Karpas-422 (cell line): ENCODE results near the gene LZTS3. TPM values are rescaled to one million over a fixed set of nuclear protein-coding genes. Genes with fewer than 3 reads are reported as not detected.
"Not testable (repeated sequence)": the region's sequence is repeated elsewhere in the genome, so short reads cannot be mapped to it uniquely, and the experiment has no call there.

Experiments used
- DNase-seq: peaks from one replicate; pipeline ENCODE4 v3.0.0-alpha.2; 2015
- H2AFZ ChIP-seq: fragments of 200-600 bp; sonication (generic); 2 replicates; pipeline ENCODE4 v1.6.1; 2014; ENCODE audit warnings: antibody characterized with exemption, low read length, mixed read lengths
- H3K27ac ChIP-seq: fragments of 200-600 bp; sonication (generic); 2 replicates; pipeline ENCODE4 v1.5.1; 2014; ENCODE audit warnings: mild to moderate bottlenecking, low read length, moderate library complexity
- H3K27me3 ChIP-seq: fragments of 200-600 bp; sonication (generic); 2 replicates; pipeline ENCODE4 v1.6.1; 2014; ENCODE audit warnings: low read length, mixed read lengths
- H3K36me3 ChIP-seq: fragments of 200-600 bp; sonication (generic); 2 replicates; pipeline ENCODE4 v1.6.1; 2014; ENCODE audit warnings: low read length, mixed read lengths; ENCODE audit not compliant: insufficient read depth
- H3K4me1 ChIP-seq: fragments of 200-600 bp; sonication (generic); 2 replicates; pipeline ENCODE4 v1.6.1; 2014; ENCODE audit warnings: mild to moderate bottlenecking, low read length, mixed read lengths
- H3K4me2 ChIP-seq: fragments of 200-600 bp; sonication (generic); 2 replicates; pipeline ENCODE4 v1.6.1; 2014; ENCODE audit warnings: low read length, low read depth, mild to moderate bottlenecking; ENCODE audit not compliant: poor library complexity, severe bottlenecking
- H3K4me3 ChIP-seq: fragments of 200-600 bp; sonication (generic); 2 replicates; pipeline ENCODE4 v1.5.1; 2014; ENCODE audit warnings: mild to moderate bottlenecking, antibody characterized with exemption, low read length, mixed read lengths
- H3K79me2 ChIP-seq: fragments of 200-600 bp; sonication (generic); 2 replicates; pipeline ENCODE4 v1.6.1; 2014; ENCODE audit warnings: mild to moderate bottlenecking, low read length, mixed read lengths
- H3K9ac ChIP-seq: fragments of 200-600 bp; sonication (generic); 2 replicates; pipeline ENCODE4 v1.6.0; 2014; ENCODE audit warnings: low read length
- H3K9me2 ChIP-seq: fragments of 200-600 bp; sonication (generic), shearing (Covaris generic); replicated peaks from 2 replicates; pipeline ENCODE4 v1.6.0; 2014; ENCODE audit warnings: mild to moderate bottlenecking, low read length, moderate library complexity; ENCODE audit not compliant: insufficient read depth
- H3K9me3 ChIP-seq: fragments of 300-700, 200-600 bp; sonication (generic); 2 replicates; pipeline ENCODE4 v1.6.1; 2014; ENCODE audit warnings: low read length, mixed read lengths
- H4K20me1 ChIP-seq: fragments of 200-600 bp; sonication (generic); 2 replicates; pipeline ENCODE4 v1.6.1; 2014; ENCODE audit warnings: mild to moderate bottlenecking, antibody characterized with exemption, low read length, low read depth; ENCODE audit not compliant: insufficient read depth
- total RNA-seq: library from RNA; depleted of rRNA; stranded (reverse); fragments of >200 nt; shearing (Covaris generic); gene quantifications from 2 replicates; pipeline ENCODE4 v1.2.3, GENCODE V29; 2014; ENCODE audit warnings: low replicate concordance; rRNA removed

Gene LZTS3
- total RNA-seq: 3.1 and 9.1 TPM in 2 replicates

- Histone ChIP-seq H3K27me3 (no peaks in the 10 kb centered on the region), H3K9me3 (no peaks in the 10 kb centered on the region), H3K4me1 (peaks cover 9% of the 10 kb centered on the region), H3K36me3 (no peaks in the 10 kb centered on the region), H4K20me1 (peaks cover 3% of the 10 kb centered on the region; the same call in 1 of the 2 replicates), H3K79me2 (no peaks in the 10 kb centered on the region), H3K4me3 (peak within 1 kb of the TSS; percentile 97), H3K27ac (no peak within 1 kb of the TSS), H3K4me2 (peak within 1 kb of the TSS; percentile 97), H3K9me2 (no peaks in the 10 kb centered on the region), H2AFZ (peak within 1 kb of the TSS; percentile 99; the same call in 1 of the 2 replicates), H3K9ac (peak within 1 kb of the TSS; percentile 92)
- DNase-seq: peak; percentile 90
Observed at GRCh38 chr20:3172933-3173609, at the start of gene LZTS3. TSS of gene LZTS3 (minus strand) at chr20:3173549. CDS start at chr20:3167163, 6,386 bp downstream.

- no peak overlapping the region for H3K4me2 ChIP-seq
Observed at GRCh38 chr20:3221398-3222226, 48.3 kb upstream of the LZTS3 start.

DNA sequence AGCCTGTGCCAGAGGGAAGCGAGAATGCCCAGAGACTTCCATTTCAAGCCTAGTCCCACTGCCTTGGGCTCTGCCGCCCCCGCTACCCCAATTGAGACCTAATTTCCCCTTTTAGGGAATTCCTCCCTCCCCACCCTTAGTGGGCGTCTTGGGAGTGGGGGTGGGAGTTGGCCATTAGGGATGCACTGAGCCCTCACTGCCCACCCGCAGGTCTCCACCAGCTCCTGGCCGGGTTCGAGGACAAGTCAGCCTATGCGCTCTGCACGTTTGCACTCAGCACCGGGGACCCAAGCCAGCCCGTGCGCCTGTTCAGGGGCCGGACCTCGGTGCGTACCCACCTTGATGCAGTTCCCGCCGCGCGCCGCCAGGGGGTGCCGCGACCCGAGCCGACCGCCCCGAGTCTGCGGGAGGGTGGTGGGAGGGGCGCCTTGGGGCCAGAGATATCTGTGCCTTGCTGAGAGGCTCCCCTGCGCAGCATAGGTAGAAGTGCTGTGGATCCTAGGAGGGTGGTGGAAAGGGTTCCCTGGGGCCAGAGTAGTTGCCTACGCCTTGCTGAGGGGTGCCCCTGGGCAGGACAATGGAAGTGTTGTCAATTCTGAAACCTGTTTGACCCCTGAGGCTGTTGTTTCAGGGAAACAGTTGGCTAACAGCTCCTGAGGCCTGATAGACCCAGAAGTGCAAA is 45.1 kb upstream of the LZTS3 start:
- H3K27me3 ChIP-seq: no peaks in the 10 kb centered on the region
- no peaks in the 10 kb centered on the region for H4K20me1 ChIP-seq
- H3K4me2 ChIP-seq: peak overlapping the region; percentile 37
- H3K9ac ChIP-seq: no peak overlapping the region
- no peak overlapping the region for H2AFZ ChIP-seq
- peaks cover 3% of the 10 kb centered on the region; the same call in 1 of the 2 replicates for H3K4me1 ChIP-seq
- H3K36me3 ChIP-seq: peaks cover 10% of the 10 kb centered on the region
- no peaks in the 10 kb centered on the region for H3K9me2 ChIP-seq
- no peak overlapping the region for H3K4me3 ChIP-seq
- no peak overlapping the region for H3K27ac ChIP-seq
- no peaks in the 10 kb centered on the region for H3K9me3 ChIP-seq
- 0 out of 2 replicates have a peak, but pooled peaks cover 2% of the 10 kb centered on the region for H3K79me2 ChIP-seq
- peak; percentile 91 for DNase-seq

More at GRCh38 chr20:3221398-3222226, 48.3 kb upstream of the LZTS3 start:
- H3K79me2 ChIP-seq: no peaks in the 10 kb centered on the region
- H3K27me3 ChIP-seq: no peaks in the 10 kb centered on the region
- H4K20me1 ChIP-seq: no peaks in the 10 kb centered on the region
- no peak overlapping the region for H3K27ac ChIP-seq
- H3K4me3 ChIP-seq: no peak overlapping the region
- H2AFZ ChIP-seq: no peak overlapping the region
- peaks cover 3% of the 10 kb centered on the region; the same call in 1 of the 2 replicates for H3K4me1 ChIP-seq
- no peak for DNase-seq
- H3K9ac ChIP-seq: no peak overlapping the region
- no peaks in the 10 kb centered on the region for H3K36me3 ChIP-seq
- H3K9me3 ChIP-seq: no peaks in the 10 kb centered on the region
- no peaks in the 10 kb centered on the region for H3K9me2 ChIP-seq

- peaks cover 10% of the 10 kb centered on the region for H3K4me1 ChIP-seq
- not testable (repeated sequence) for H3K27ac ChIP-seq, H2AFZ ChIP-seq, H3K9me3 ChIP-seq, H3K27me3 ChIP-seq, H4K20me1 ChIP-seq, H3K4me2 ChIP-seq, H3K4me3 ChIP-seq, H3K9me2 ChIP-seq, DNase-seq, H3K9ac ChIP-seq
- peaks cover 32% of the 10 kb centered on the region for H3K79me2 ChIP-seq
- peaks cover 16% of the 10 kb centered on the region for H3K36me3 ChIP-seq
Observed at GRCh38 chr20:3215359-3215917, 42.1 kb upstream of the LZTS3 start.

DNA sequence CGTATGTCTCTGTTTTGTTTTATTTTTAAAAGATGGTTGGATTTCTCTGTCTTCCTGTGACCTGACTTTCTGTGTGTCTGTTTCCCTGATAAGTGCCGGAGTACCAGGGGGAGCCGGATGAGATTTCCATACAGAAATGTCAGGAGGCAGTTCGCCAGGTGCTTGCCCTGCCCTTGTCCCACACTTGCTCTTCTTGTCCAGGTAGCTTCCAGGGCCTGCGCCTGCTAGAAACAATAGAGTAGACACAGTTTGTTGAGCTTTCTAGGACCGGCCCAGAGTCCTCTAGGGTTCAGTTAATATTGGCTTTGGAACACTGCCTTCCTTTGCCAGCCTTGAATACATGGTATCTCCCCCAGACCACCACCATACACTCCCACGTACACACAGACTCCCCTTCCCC is 39.9 kb upstream of the LZTS3 start:
- H3K36me3 ChIP-seq: peaks cover 16% of the 10 kb centered on the region
- no peaks in the 10 kb centered on the region for H4K20me1 ChIP-seq
- peaks cover 16% of the 10 kb centered on the region for H3K4me1 ChIP-seq
- H3K27ac ChIP-seq: no peak overlapping the region
- H3K27me3 ChIP-seq: no peaks in the 10 kb centered on the region
- no peaks in the 10 kb centered on the region for H3K9me2 ChIP-seq
- H3K4me2 ChIP-seq: no peak overlapping the region
- no peak overlapping the region for H2AFZ ChIP-seq
- H3K79me2 ChIP-seq: peaks cover 53% of the 10 kb centered on the region
- no peak overlapping the region for H3K9ac ChIP-seq
- DNase-seq: no peak
- no peak overlapping the region for H3K4me3 ChIP-seq
- H3K9me3 ChIP-seq: no peaks in the 10 kb centered on the region

GRCh38 chr20:3210346-3210745 is 37.0 kb upstream of the LZTS3 start:
- H3K4me3 ChIP-seq: peak overlapping the region; percentile 82
- H3K9me3 ChIP-seq: no peaks in the 10 kb centered on the region
- peaks cover 56% of the 10 kb centered on the region for H3K79me2 ChIP-seq
- peaks cover 15% of the 10 kb centered on the region for H3K36me3 ChIP-seq
- H3K27me3 ChIP-seq: no peaks in the 10 kb centered on the region
- DNase-seq: no peak
- H3K27ac ChIP-seq: 0 out of 2 replicates have a peak overlapping the region, but pooled peaks have one; percentile 57
- no peaks in the 10 kb centered on the region for H4K20me1 ChIP-seq
- peaks cover 18% of the 10 kb centered on the region for H3K4me1 ChIP-seq
- H3K9ac ChIP-seq: peak overlapping the region; percentile 84
- no peaks in the 10 kb centered on the region for H3K9me2 ChIP-seq
- peak overlapping the region; percentile 91 for H3K4me2 ChIP-seq
- no peak overlapping the region for H2AFZ ChIP-seq

DNA sequence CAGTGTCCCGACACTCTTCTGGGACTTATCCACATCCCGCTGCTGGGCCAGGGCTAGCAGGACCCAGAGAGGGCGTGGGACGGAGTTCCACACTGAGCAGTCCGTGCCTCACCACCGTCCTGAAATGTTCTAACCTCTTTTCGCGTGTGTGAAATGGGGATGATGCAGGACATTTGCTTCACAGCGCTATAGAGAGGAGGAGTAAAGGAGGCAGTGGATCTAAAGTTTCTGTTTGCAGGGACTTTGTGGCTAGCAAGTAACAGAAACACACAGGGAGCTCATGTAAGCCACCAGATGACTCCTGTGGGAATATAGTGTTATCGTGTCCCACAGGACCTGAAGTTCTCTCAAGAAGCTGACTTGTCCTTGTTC is 36.6 kb upstream of the LZTS3 start:
- Histone ChIP-seq H3K27ac (peak overlapping the region; percentile 57; the same call in 1 of the 2 replicates), H3K9ac (peak overlapping the region; percentile 84), H3K79me2 (peaks cover 56% of the 10 kb centered on the region)

More for the DNA sequence above, 36.6 kb upstream of the LZTS3 start:
- peaks cover 12% of the 10 kb centered on the region for H3K36me3 ChIP-seq
- H3K4me2 ChIP-seq: peak overlapping the region; percentile 91
- peak overlapping the region; percentile 26; the same call in 1 of the 2 replicates for H2AFZ ChIP-seq
- H3K4me1 ChIP-seq: peaks cover 18% of the 10 kb centered on the region
- H3K9me2 ChIP-seq: no peaks in the 10 kb centered on the region
- H4K20me1 ChIP-seq: no peaks in the 10 kb centered on the region
- no peaks in the 10 kb centered on the region for H3K9me3 ChIP-seq
- no peak for DNase-seq
- H3K4me3 ChIP-seq: peak overlapping the region; percentile 82
- no peaks in the 10 kb centered on the region for H3K27me3 ChIP-seq
